SH-SY5Y (cell line): ENCODE results near the gene AGMAT.

ENCODE experiments used
- GATA2 ChIP-seq: IDR thresholded peaks from 2 replicates; pipeline ENCODE4 v1.6.1; 2011; ENCODE audit warnings: mild to moderate bottlenecking, low read depth, low read length
- GATA3 ChIP-seq: IDR thresholded peaks from 2 replicates; pipeline ENCODE4 v1.6.1; 2011; ENCODE audit warnings: low read depth, mild to moderate bottlenecking, low read length, moderate library complexity

DNA sequence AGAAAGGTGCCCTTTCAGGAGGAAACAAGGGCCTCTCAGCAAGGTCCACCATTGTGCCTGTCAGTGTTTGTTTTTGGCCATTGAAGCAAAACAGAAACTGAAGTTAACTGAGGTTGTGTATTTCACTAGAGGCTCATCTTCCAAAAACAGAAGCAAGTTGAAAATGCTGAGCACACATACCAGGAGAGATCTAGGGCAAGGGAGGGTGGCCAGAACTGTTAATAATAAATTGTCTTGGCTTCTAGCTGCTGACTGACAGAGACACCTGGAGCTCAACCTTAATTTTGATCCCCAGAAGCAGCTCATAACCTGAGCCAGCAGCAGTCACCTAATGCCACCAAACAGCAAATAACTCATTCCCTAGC, 5.2 kb downstream of the AGMAT start:
- TF ChIP-seq GATA3 (no peak), GATA2 (no peak)
